Posterior vena cava (tissue), 2 donors: Measurements from ENCODE around the gene ARHGAP10. TPM values are rescaled to one million over a fixed set of nuclear protein-coding genes. Genes with fewer than 3 reads are reported as not detected.

Experiments used
- DNase-seq: peaks from one replicate; pipeline ENCODE4 v3.0.0-alpha.2; 2020; ENCODE audit warnings: low spot score
- intact Hi-C, 2 donors: fragments of 100-400 bp; cut with DNase I; formaldehyde crosslinking; loops; one replicate each; pipeline versions ENCODE4 v1.14.1 to v1.14.2; 2022 to 2023
- total RNA-seq, 2 donors: library from RNA; stranded (reverse); fragmentation: NEBNext Ultra II Directional; extraction: Animal tissue kit (Norgen Biotek cat#: 25700); gene quantifications; one replicate each; pipeline ENCODE4 v1.2.1, GENCODE V29; 2021
- donor health status: DM: yes; HTN: yes; CAD: no.
- donor health status: DM: yes; HTN: yes; CAD: no.

Gene ARHGAP10
- total RNA-seq, 2 donors from 2014 or later, result 79.0 to 80.5 TPM

DNA sequence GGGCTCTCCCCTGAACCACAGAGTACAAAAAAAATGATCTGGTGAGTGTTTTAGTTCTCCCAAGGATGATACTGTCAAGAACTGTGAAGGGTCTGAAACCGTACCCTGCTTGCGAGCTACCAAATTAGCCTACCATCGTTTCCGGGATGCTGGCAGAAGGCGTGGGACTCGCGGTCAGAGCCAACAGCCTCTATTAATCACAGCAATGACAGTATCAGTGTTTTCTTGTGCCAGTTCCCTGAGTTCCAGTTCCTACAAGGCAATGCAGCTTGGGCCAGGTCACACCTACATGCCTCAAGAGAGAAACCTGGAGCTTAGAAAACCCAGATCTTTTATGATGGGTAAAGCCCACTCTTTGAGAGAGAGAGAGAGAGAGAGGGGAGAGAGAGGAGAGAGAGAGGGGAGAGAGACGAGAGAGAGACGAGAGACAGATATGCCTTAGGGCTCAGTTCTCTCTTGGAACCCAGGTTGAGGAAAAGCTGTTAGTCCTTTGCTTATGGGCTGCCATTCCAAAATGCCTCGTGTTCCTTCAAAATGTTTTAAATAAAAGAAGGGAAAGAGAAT, 327.8 kb downstream of the ARHGAP10 start:
- no peak for DNase-seq
- intact Hi-C loops, result no loop called here

DNA sequence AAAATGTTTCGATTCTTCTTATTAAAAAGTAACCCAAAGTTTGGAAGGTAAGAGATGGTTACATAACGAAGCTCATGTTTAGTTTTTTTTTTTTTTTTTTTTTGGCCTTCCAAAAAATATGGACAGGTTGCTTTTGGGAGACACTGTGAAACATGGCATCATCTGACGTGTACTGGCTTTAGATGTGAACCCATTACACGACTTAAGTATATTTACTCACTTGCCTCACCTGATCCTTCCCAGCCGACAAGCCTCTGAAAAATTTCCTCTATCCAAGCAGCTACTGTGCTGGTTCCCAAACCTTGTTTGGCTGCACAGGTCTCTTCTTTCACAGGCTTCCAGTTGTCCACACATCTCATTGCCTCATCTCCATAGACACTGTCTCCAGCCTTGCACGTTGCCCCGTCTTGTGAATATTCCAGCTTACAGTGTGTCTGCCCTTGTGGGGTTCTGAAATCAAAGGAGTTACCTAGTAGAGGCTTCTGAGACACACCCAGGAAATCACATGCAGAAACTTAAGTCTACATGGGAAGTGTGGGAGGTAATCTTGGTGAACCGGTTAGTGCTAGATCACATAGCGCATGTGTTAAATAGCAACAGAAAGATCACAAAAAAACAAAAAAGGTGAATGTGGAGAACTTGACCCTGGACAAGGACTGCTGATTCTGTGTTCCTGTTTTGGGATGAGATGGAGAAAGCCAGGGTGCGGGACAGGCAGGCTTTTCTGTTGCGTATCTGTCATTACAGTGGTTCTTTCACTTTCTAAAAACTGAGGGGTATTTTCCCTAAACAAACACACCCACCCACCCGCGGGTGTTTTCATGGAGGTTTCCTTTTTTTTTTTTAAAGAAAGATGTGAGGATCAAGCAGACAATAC, 328.6 kb downstream of the ARHGAP10 start:
- no peak for DNase-seq
- intact Hi-C loops, result no loop called here

DNA sequence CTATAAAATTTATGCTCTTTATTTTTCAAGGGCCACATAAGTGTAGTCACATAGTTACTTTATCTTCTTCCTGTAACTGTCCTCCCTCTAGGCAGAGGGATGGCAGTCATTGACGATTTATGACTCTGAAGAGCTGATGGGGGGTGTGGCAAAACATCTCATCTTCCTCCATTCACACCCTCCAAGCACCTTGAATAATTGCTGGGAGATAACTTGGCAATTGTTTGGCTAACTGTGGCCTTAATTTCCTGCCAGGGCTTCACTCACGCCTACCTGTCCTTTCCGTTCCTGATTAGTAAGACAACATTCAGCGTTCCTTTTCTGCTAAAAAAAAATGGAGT, 329.2 kb downstream of the ARHGAP10 start:
- intact Hi-C loops, result no loop called here

DNA sequence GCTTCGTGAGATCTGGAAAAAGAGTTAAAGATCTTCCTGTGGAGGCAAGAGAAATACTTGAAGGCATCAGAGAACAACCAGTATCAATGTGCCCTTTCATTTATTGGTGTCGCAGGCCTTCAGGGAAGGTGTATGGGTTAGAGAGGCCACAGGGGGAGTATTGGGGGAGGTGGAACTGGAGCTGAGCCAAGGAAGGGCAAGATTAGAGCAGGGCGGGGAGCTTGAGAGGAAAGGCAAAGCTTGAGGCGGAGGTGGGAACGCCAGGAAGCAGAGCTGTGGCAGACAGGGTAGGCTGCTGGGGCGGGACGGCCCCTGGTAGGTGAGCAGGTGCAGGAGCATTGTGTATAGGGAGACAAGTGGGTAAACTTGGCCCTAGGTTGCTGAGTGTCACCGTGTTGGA, 329.9 kb downstream of the ARHGAP10 start:
- no peak for DNase-seq
- intact Hi-C loops, result no loop called here

More for the DNA sequence above, 329.2 kb downstream of the ARHGAP10 start:
- no peak for DNase-seq

DNA sequence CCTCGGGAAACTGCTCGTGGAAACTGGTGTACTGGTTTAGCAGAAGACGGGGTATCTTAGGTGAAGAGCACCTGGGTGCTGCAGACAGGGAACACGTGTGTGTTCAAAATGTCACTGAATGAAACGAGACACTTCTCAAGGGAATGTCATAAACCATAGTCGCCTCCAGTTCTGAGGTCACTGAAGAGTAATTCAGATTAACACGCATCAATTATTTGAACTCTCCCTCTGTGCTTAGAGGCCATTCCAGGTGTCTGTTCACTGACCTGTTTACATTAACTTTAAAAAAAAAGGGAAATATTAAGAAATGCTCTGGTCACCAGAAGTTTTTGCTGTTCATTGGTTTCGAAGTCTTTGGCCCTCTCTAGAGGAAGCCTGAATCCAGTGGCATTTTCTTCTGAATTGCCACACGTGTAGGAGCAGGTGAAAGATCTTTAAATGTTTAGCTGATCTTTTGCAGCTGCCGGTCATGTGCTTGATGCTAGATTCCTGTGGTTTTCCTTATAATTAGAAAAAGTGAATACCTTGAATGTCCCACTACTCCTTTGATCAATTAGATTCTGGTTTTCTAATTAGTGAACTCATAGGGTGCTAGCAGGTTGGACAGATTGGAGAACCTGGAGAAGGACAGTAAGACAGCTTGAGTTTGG, 330.5 kb downstream of the ARHGAP10 start:
- DNase-seq, result no peak
- intact Hi-C loops, result no loop called here

DNA sequence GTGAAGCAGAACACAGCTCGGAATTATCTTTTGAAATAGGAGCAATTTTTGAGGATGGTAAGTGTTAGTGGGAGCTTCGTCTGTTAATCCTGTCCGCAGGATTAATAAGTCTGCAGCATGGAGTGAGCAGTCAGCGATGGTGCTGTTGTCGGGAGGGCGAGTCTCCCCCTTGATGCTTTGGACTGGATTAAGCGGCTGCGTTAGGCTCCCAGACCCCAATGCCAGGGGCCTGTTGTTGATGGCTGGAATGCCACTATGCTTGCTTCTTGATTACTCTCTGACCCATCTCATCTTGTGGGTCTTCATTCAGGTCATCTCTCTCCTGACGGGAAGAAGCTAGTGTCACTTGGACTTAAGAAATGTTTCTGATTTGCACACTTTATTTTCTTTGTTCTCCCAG, 332.6 kb downstream of the ARHGAP10 start:
- no peak for DNase-seq
- intact Hi-C loops, result no loop called here

DNA sequence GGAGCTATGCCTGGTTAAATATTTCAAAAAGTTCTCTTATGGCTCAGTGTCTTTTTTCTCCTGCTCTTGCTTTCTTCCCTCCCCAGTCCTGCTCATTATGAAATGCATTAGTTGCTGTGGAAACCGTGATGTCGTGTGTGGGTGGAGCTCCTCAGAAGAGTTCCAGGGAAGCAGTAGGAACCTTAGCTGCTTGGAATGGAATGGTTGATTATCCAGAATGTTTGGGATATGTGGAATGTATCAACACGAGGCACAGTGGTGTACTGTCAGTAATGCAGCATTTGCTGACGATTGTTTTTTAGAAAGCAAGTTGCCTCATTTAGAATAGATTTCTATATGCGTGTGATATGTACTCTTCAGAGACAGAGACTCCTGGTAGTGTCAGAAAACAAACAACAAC, 333.2 kb downstream of the ARHGAP10 start:
- intact Hi-C loops, result no loop called here
- no peak for DNase-seq

DNA sequence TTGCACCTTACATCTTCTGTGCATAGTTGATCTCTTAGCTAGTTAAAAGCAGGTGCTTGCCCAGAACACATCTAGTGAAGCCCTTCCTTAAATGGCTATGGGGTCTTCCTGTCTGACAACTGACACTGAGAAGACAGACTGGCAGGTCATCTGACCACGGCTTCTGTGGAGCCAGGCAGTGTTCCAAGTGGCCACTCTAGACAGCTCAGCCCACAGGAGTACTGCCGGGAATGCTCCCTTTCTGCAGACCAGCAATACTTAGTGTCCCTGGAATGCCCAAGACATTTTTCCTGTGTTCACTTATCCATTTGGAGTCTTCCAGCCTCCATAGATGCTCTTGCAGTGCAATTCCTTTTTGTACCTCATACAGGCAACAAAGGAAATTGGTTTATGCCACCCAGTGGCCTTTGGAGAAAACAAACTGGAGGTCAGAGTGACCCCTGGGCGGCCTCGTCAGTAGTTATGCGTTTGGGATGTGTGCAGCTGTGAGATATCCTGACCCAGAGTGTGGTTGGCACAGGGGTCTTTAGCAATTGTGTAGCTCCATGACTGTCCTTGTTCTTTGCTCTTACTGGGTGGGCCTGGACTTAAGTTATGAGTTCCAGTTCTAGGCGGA, 335.5 kb downstream of the ARHGAP10 start:
- DNase-seq, result no peak
- intact Hi-C loops, result no loop called here

DNA sequence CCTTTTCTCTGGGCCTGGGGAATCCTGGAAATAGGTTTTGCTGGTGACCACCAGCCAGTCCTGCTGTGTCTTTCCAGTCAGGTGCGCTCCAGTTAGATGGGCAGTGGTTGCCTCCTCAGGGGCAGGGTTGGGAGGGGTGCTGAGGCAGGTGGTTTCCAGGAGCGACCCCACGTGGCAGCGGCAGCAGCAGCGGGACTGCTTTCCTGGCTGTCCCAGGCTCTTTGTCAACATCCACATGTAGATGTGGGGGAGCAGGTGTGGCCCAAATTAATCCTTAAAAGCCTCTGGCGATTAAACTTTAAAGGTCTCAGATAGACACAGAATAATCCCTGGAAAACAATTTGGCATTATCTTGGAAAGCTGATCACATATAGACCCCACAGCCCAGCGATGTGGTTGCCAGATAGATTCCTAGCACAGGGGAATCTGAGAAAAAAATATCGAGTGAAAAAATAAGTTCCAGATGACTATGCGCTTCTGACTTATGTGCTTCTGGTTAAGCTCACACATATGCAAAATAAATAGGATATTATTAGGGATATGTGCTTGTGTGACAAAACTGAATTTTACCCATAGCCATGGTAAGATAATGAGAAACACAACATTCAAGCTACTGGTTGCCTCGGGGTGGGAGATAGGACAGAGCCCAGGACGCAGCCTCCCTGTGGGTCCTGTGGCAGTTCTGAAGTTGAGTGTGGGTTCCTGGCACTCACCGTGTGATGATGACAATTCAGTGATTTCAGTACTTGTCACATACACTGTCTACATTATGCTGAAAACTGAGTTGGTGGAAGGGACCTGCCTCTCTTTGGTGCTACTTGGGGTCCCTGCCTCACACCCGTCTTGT, 336.4 kb downstream of the ARHGAP10 start:
- DNase-seq, result no peak
- intact Hi-C loops, result no loop called here

DNA sequence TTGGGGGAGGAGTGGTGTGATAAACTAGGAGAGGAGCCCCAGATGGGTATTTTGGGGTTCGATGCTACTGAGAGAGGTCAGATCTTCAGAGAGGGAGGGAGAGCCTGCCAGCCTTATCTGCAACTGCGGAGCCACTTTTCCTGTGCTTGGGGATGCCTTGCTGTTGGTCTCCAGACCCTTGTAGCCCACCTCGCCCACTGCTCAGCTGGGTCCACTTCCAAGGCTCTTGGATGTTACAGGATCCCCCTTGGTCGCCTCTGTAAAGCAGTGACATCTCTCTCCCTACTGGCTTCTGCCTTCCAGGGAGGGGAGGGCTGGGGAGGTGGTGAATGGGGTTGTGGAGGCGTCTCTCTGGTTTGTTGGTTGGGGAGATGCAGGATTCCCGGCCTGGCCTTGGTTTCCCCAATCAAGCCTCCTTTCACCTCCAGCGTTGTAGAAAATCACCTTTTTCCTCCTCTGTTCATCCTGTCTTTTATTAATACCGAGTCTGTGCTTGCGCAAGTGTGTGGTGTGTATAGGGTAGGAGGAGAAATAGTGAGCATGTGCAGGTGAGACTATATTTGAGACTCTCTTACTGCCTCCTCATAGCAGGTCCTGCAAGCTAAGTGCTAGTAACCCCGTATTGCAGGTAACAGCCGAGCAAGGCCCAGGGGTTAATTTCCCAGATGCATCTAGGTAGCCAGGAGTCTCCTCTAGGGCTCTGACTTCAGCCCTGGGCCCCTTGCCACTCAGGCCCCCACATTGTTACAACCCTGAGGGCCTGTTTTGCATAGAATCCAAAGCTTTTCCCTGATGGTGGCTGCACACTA, 337.4 kb downstream of the ARHGAP10 start:
- no peak for DNase-seq
- intact Hi-C loops, result no loop called here

DNA sequence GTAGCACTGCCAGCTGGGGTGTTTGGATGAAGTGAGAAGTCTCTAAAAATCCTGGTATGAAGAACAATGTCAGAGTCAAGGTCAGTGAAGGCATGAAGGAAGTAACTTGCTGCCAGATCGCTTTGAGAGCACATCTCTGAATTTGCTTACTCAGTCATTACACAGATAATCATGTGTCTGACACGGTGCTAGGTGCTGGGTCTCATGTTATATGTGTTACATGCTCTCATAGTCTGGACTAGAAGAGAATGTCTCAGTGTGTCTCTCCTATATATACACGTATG, 337.9 kb downstream of the ARHGAP10 start:
- intact Hi-C loops, result no loop called here
- no peak for DNase-seq

DNA sequence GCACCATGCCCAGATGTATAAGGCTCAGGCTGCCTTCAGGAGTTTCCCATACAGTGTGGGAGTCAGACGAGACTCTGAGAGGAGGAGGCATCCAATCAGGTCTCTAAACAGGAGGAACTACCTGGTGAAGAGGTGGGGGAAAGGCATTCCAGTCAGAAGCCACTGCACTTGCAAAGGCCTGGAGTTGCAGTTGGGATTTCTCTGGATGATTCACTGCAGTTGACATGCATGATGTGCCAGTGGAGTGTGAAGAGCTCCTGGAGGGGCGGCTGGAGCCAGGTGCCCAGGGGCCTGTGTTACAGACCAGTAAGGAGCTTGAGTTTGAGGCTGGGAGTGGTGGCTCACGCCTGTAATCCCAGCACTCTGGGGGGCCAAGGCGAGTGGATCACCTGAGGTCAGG, 339.1 kb downstream of the ARHGAP10 start:
- intact Hi-C loops, result no loop called here

DNA sequence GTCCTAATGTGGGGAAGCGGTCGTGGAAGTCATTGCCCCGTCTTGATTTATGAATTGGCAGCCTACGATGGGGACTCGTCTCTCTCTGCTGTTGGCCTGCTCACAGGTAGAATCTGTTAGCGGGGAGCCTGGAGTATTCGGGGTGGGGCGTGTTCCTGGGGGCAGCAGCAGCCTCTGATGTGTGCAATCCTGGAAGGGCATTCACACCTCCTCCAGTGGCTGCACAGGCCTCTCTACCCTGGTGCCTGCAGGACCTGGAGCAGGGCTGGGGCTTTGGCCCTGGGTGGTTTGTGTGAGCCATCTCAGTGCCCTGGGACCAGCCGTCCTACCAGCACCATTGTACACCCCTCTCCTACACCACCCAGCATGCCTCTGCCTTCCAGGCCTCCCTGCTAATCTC, 340.9 kb downstream of the ARHGAP10 start:
- intact Hi-C loops, result no loop called here

More for the DNA sequence above, 339.1 kb downstream of the ARHGAP10 start:
- DNase-seq, result no peak

DNA sequence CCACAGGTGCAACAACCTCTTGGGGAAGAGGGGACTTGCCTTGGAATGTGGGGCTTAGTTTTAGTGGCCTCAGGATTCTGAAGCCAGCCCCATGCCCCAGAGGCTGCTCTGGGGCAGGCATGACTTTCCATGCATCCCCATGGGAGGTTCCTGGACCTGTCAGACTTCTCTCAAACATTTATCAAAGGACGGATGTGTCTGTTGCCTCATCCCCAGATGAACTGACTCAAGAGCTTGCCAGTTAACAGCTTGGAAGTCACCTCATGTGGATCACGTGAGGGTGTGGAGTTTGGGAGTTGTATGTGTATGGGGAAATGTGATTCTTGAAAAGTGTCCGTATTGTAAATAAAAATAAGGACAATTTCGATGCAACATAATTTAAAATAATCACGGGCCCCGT, 341.5 kb downstream of the ARHGAP10 start:
- intact Hi-C loops, result no loop called here

More for the DNA sequence above, 340.9 kb downstream of the ARHGAP10 start:
- DNase-seq, result no peak

DNA sequence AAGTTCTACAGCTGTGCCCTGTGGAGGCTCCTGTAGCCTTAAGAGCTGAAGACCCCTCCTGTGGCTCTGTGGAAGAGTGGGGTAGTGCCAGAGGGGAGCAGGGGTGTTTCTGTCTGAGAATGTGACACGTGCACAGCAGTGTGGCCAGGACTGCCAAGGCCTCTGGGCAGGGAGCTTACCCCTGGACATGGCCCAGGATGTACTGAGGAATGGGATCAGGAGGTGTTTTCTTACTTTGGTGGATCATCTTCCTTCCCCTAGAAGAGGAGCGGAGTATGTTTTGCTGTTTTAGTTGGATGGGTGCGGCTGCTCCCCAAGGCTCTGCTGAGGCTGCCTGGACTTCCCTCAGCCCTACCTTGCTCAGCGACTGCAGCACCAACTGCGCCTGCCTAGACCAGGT, 342.6 kb downstream of the ARHGAP10 start:
- intact Hi-C loops, result no loop called here
- DNase-seq, result no peak

More for the DNA sequence above, 341.5 kb downstream of the ARHGAP10 start:
- no peak for DNase-seq

DNA sequence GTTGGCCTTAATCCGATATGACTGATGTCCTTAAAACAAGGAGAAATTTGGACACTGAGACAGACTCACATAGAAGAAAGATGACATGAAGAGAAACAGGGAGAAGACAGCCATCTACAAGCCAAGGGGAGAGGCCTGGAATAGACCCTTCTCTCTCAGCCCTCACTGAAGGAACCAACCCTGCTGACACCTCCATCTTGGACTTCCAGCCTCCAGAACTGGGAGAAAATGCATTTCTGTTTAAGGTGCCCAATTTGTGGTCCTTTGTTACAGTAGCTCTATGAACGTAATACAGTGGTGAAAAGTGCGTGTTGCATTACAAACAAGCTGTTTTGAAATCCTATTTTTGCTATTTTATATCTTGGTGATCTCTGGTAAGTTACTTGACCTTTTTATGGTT, 343.6 kb downstream of the ARHGAP10 start:
- no peak for DNase-seq
- intact Hi-C loops, result no loop called here

DNA sequence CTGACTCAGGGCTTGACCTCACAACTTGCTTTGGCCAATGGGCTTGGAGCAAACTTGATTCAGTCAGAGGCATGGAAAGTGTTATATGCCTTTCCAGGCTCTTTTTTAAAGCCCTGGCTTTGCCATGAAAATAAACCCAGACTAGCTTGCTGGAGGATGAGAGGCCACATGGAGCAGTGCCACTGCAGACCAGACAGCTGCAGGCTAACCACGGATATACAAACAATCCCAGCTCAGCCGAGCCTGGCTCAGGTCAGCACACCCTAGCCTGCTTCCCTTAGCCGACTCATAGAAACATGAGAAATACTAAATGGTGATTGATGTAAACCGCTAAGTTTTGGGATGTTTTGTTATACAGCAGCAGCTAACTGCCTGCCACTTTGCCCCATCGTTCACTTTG, 345.1 kb downstream of the ARHGAP10 start:
- intact Hi-C loops, result no loop called here
- DNase-seq, result no peak

DNA sequence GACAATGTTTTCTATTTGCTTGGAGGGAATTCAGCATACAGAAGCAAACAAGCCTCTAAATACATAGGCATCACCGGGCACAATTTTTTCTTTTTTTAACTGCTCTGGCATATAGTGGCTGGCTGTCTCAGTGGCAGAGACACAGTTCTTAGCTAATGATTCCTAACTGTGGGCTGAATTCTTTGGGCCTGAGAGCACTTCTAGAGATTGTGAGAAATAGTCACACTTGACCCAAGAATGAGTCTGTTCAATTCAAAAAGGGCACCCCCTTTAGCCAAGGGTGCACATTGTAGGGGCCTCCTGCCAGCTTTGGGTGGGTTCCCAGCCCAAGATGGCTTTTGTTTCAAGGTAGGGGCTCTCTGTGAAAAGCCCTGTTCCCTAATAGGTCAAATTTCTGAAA, 345.7 kb downstream of the ARHGAP10 start:
- no peak for DNase-seq
- intact Hi-C loops, result no loop called here

DNA sequence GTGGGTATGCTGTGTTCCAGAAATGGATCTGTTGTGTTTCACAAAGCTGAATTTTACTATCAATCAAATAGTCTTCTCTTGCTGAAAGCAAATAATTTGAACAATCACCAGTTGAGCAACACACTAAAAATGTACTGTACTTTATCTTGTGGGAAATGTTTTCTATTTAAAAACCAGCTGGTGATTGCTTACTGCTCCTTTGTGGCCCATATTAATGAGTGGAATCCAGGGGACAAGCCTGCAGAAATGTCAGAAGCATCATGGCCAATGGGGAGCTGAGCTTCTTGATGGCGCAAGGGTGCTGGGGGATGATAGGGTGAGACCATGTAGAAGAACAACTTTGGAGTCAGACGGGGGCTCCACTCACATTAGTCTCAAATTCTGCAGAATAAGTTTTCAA, 346.2 kb downstream of the ARHGAP10 start:
- intact Hi-C loops, result no loop called here
- DNase-seq, result no peak
